Cardiac fibroblast (primary cell): Measurements from ENCODE around the gene PEAK3.
A peak's percentile ranks its signal among the peaks of the same experiment; 100 is the strongest.

Source experiments
- DNase-seq, 2 donors: peaks; one replicate each; pipeline versions ENCODE4 v3.0.0 to v3.0.0-alpha.2; 2010; ENCODE audit warnings: low read depth in 2 of 2
- H3K4me3 ChIP-seq, 2 donors: replicated peaks in 1 of 2; 1 replicate in 1 of 2; 2 replicates in 1 of 2; pipeline ENCODE4 v1.5.1; 2011; ENCODE audit warnings: low read depth in 2 of 2, low read length in 2 of 2, mild to moderate bottlenecking in 2 of 2, moderate library complexity in 1 of 2
- CTCF ChIP-seq: IDR thresholded peaks from one replicate; pipeline ENCODE4 v1.5.1; 2011; ENCODE audit warnings: low read depth, mild to moderate bottlenecking, low read length, inconsistent platforms

The PEAK3 gene

GRCh38 chr19:2239173-2239572, 42.8 kb downstream of the PEAK3 start:
- peak overlapping the region; percentile 48 to 59 for H3K4me3 ChIP-seq

GRCh38 chr19:2237869-2238153, 44.2 kb downstream of the PEAK3 start:
- no peak for DNase-seq
- peak overlapping the region; percentile 69 to 77 for H3K4me3 ChIP-seq
- TF ChIP-seq CTCF = no peak

More at GRCh38 chr19:2239173-2239572, 42.8 kb downstream of the PEAK3 start:
- no peak for TF ChIP-seq CTCF
- no peak for DNase-seq

- no peak for DNase-seq
- H3K4me3 ChIP-seq = peak overlapping the region; percentile 69 to 77
- TF ChIP-seq CTCF = no peak
These were observed 44.7 kb downstream of the PEAK3 start for GRCh38 chr19:2237051-2237868.

GRCh38 chr19:2236314-2237050, 45.5 kb downstream of the PEAK3 start, which contains the start of the genes PLEKHJ1 and SF3A2:
Gene PLEKHJ1, minus strand, starts transcription at chr19:2236329. Its CDS starts 81 bp downstream, at chr19:2236248.
Gene SF3A2, plus strand, starts transcription at chr19:2236824. Its CDS starts 6,595 bp downstream, at chr19:2243419.
- peak; percentile 98 to 99 for DNase-seq
- TF ChIP-seq CTCF = peak; percentile 81

GRCh38 chr19:2236064-2236313, 46.0 kb downstream of the PEAK3 start:
- TF ChIP-seq CTCF = no peak
- peak overlapping the region; percentile 69 to 77 for H3K4me3 ChIP-seq
- DNase-seq = no peak

More at GRCh38 chr19:2236314-2237050, 45.5 kb downstream of the PEAK3 start, which contains the start of the genes PLEKHJ1 and SF3A2:
- H3K4me3 ChIP-seq = peak within 1 kb of the TSS; percentile 69 to 77

- no peak for TF ChIP-seq CTCF
- H3K4me3 ChIP-seq = peak overlapping the region; percentile 69 to 77
- DNase-seq = no peak
These were observed 46.5 kb downstream of the PEAK3 start for GRCh38 chr19:2235381-2236063.
